H9 (cell line): ENCODE data around the gene ZNF524. TPM values are rescaled to one million over a fixed set of nuclear protein-coding genes. Genes with fewer than 3 reads are reported as not detected.

Source experiments
- DNase-seq: peaks from one replicate; pipeline ENCODE4 v3.0.0-alpha.2; 2017
- H2AFZ ChIP-seq: one replicate; pipeline ENCODE4 v1.6.1; 2013; ENCODE audit warnings: mild to moderate bottlenecking, low read length, control low read depth, moderate library complexity
- H2AK5ac ChIP-seq: 2 replicates; pipeline ENCODE4 v1.6.1; 2013; ENCODE audit warnings: low read length, control low read depth, mixed read lengths; ENCODE audit not compliant: insufficient read length
- H2BK120ac ChIP-seq: one replicate; pipeline ENCODE4 v1.6.1; 2013; ENCODE audit warnings: low read depth, mild to moderate bottlenecking, low read length, control low read depth, inconsistent platforms; ENCODE audit not compliant: poor library complexity, severe bottlenecking
- H2BK12ac ChIP-seq: 2 replicates; pipeline ENCODE4 v1.6.1; 2013; ENCODE audit warnings: low read length, control low read depth, mixed read lengths, low read depth; ENCODE audit not compliant: insufficient read length
- H2BK15ac ChIP-seq: 2 replicates; pipeline ENCODE4 v1.6.1; 2013; ENCODE audit warnings: low read depth, low read length, control low read depth
- H2BK20ac ChIP-seq: one replicate; pipeline ENCODE4 v1.6.1; 2013; ENCODE audit warnings: low read depth, mild to moderate bottlenecking, low read length, control low read depth, inconsistent platforms; ENCODE audit not compliant: poor library complexity, severe bottlenecking
- H2BK5ac ChIP-seq: 2 replicates; pipeline ENCODE4 v1.6.1; 2013; ENCODE audit warnings: low read length, control low read depth, mixed read lengths; ENCODE audit not compliant: insufficient read length
- H3K14ac ChIP-seq: 2 replicates; pipeline ENCODE4 v1.6.1; 2013; ENCODE audit warnings: low read length, control low read depth; ENCODE audit not compliant: insufficient read depth
- H3K18ac ChIP-seq: 2 replicates; pipeline ENCODE4 v1.6.1; 2013; ENCODE audit warnings: low read depth, mild to moderate bottlenecking, mixed read lengths, low read length, control low read depth; ENCODE audit not compliant: insufficient read length
- H3K23ac ChIP-seq: 2 replicates; pipeline ENCODE4 v1.6.1; 2013; ENCODE audit warnings: low read length, control low read depth, mixed read lengths, low read depth; ENCODE audit not compliant: insufficient read length
- H3K23me2 ChIP-seq: 2 replicates; pipeline ENCODE4 v1.6.1; 2013; ENCODE audit warnings: low read depth, mild to moderate bottlenecking, mixed read lengths, low read length, control low read depth; ENCODE audit not compliant: insufficient read length, poor library complexity, severe bottlenecking
- H3K27ac ChIP-seq: 2 replicates; pipeline ENCODE4 v1.5.1; 2013; ENCODE audit warnings: low read length, control low read depth, mixed read lengths, low read depth; ENCODE audit not compliant: insufficient read length
- H3K27me3 ChIP-seq: 2 replicates; pipeline ENCODE4 v1.6.1; 2013; ENCODE audit warnings: low read length, control low read depth, inconsistent platforms; ENCODE audit not compliant: insufficient read depth
- H3K4ac ChIP-seq: 2 replicates; pipeline ENCODE4 v1.6.1; 2013; ENCODE audit warnings: low read depth, mild to moderate bottlenecking, control low read depth, inconsistent platforms, low read length, moderate library complexity
- H3K4me1 ChIP-seq: 2 replicates; pipeline ENCODE4 v1.6.1; 2013; ENCODE audit warnings: low read length, control low read depth, inconsistent platforms; ENCODE audit not compliant: insufficient read depth
- H3K4me2 ChIP-seq: 2 replicates; pipeline ENCODE4 v1.6.1; 2013; ENCODE audit warnings: low read length, control low read depth, mixed read lengths; ENCODE audit not compliant: insufficient read length, insufficient read depth
- H3K56ac ChIP-seq: 2 replicates; pipeline ENCODE4 v1.6.1; 2013; ENCODE audit warnings: low read depth, mild to moderate bottlenecking, mixed read lengths, low read length, control low read depth; ENCODE audit not compliant: insufficient read length
- H3K79me1 ChIP-seq: 2 replicates; pipeline ENCODE4 v1.6.1; 2013; ENCODE audit warnings: low read depth, mild to moderate bottlenecking, moderate library complexity, low read length, control low read depth, inconsistent platforms; ENCODE audit not compliant: insufficient read depth, poor library complexity, severe bottlenecking
- H3K79me2 ChIP-seq: 2 replicates; pipeline ENCODE4 v1.6.1; 2013; ENCODE audit warnings: low read length, control low read depth, inconsistent platforms; ENCODE audit not compliant: insufficient read depth
- H3K9ac ChIP-seq: 2 replicates; pipeline ENCODE4 v1.6.1; 2013; ENCODE audit warnings: low read length, control low read depth, mixed read lengths; ENCODE audit not compliant: insufficient read length; ENCODE audit errors: extremely low read depth
- H3K9me3 ChIP-seq: one replicate; pipeline ENCODE4 v1.6.1; 2013; ENCODE audit warnings: low read depth, low read length, inconsistent platforms; ENCODE audit not compliant: control insufficient read depth
- H3T11ph ChIP-seq: one replicate; pipeline ENCODE4 v1.6.1; 2013; ENCODE audit warnings: mild to moderate bottlenecking, low read length, control low read depth, inconsistent platforms
- H4K20me1 ChIP-seq: one replicate; pipeline ENCODE4 v1.6.1; 2013; ENCODE audit not compliant: control insufficient read depth, insufficient read length, insufficient read depth
- H4K5ac ChIP-seq: 2 replicates; pipeline ENCODE4 v1.6.1; 2013; ENCODE audit warnings: low read depth, mild to moderate bottlenecking, mixed read lengths, low read length, control low read depth; ENCODE audit not compliant: insufficient read length
- H4K8ac ChIP-seq: replicated peaks from 2 replicates; pipeline ENCODE4 v1.6.1; 2013; ENCODE audit warnings: low read length, control low read depth, mixed read lengths, low read depth; ENCODE audit not compliant: insufficient read length
- H4K91ac ChIP-seq: 2 replicates; pipeline ENCODE4 v1.6.1; 2013; ENCODE audit warnings: low read depth, mild to moderate bottlenecking, moderate library complexity, mixed read lengths, low read length, control low read depth; ENCODE audit not compliant: insufficient read length
- H3K27ac Mint-ChIP-seq, 3 experiments: 2 replicates in 2 of 3; 3 replicates in 1 of 3; pipeline ENCODE4 v1.8.0; 2020 to 2021; ENCODE audit warnings: mixed read lengths in 3 of 3, mild to moderate bottlenecking in 1 of 3, moderate library complexity in 1 of 3
- H3K27me3 Mint-ChIP-seq: 2 replicates; pipeline ENCODE4 v1.8.0; 2021; ENCODE audit warnings: low read depth, mild to moderate bottlenecking, moderate library complexity, mixed read lengths
- H3K36me3 Mint-ChIP-seq, 3 experiments: 2 replicates in 2 of 3; 3 replicates in 1 of 3; pipeline ENCODE4 v1.8.0; 2020 to 2021; ENCODE audit warnings: low read depth in 3 of 3, mixed read lengths in 3 of 3; ENCODE audit not compliant: insufficient read depth in 1 of 3
- H3K4me1 Mint-ChIP-seq, 2 experiments: 2 replicates each; pipeline ENCODE4 v1.8.0; 2020; ENCODE audit warnings: mixed read lengths in 2 of 2
- H3K4me3 Mint-ChIP-seq, 2 experiments: 2 replicates in 1 of 2; 3 replicates in 1 of 2; pipeline ENCODE4 v1.8.0; 2020 to 2021; ENCODE audit warnings: mild to moderate bottlenecking in 2 of 2, mixed read lengths in 2 of 2, moderate library complexity in 1 of 2
- H3K9me3 Mint-ChIP-seq, 2 experiments: 2 replicates in 1 of 2; 3 replicates in 1 of 2; pipeline ENCODE4 v1.8.0; 2020; ENCODE audit warnings: mild to moderate bottlenecking in 2 of 2, mixed read lengths in 2 of 2, moderate library complexity in 1 of 2
- CTCF ChIP-seq: fragments of 200-600 bp; sonication (generic); conservative IDR thresholded peaks from 3 replicates; pipeline ENCODE4 v1.8.0; 2021; ENCODE audit warnings: antibody characterized with exemption, mild to moderate bottlenecking
- WGBS: extraction: QIAGEN DNeasy Blood & Tissue Kit; methylation state at CpG from one replicate; pipeline ENCODE4 v1.1.7; 2013; ENCODE audit warnings: missing lambda C conversion rate, low lambda C conversion rate, mixed read lengths; ENCODE audit not compliant: insufficient read length; ENCODE audit errors: extremely low coverage; 5-methylcytosine and 5-hydroxymethylcytosine counted together
- total RNA-seq: library from RNA; stranded (reverse); gene quantifications from 2 replicates; pipeline ENCODE4 v1.2.1, GENCODE V29; 2021

ZNF524 gene
- total RNA-seq, 1 experiment from 2014 or later, result 3.0 TPM

- Histone ChIP-seq H4K8ac (no peak overlapping the region), H3K9me3 (no peaks in the 10 kb centered on the region), H2BK12ac (no peak overlapping the region), H3K23ac (no peak overlapping the region), H3T11ph (no peak overlapping the region), H3K9ac (no peak overlapping the region), H2AK5ac (no peak overlapping the region), H2BK20ac (no peak overlapping the region), H3K27me3 (no peaks in the 10 kb centered on the region), H3K23me2 (peaks cover 7% of the 10 kb centered on the region), H3K79me1 (no peaks in the 10 kb centered on the region), H4K91ac (no peak overlapping the region), H3K4me1 (peaks cover 8% of the 10 kb centered on the region; the same call in 1 of the 2 replicates), H3K56ac (no peak overlapping the region), H3K14ac (no peak overlapping the region), H3K18ac (no peak overlapping the region), H3K4ac (no peak overlapping the region), H2BK5ac (no peak overlapping the region), H3K79me2 (no peaks in the 10 kb centered on the region), H4K20me1 (no peaks in the 10 kb centered on the region), H4K5ac (no peak overlapping the region), H3K27ac (no peak overlapping the region), H2BK120ac (no peak overlapping the region), H2BK15ac (no peak overlapping the region), H3K4me2 (no peak overlapping the region), H2AFZ (peak overlapping the region; percentile 60)
- Mint-ChIP-seq H3K4me3 (peak overlapping the region in 1 of 2 experiments; percentile 33; a peak in 1 of 5 replicates), H3K27ac (no peak overlapping the region), H3K36me3 (no peaks in the 10 kb centered on the region), H3K9me3 (no peaks in the 10 kb centered on the region; a peak in 1 of 5 replicates), H3K4me1 (peaks cover 33 to 52% of the 10 kb centered on the region in 2 experiments), H3K27me3 (peaks cover 2% of the 10 kb centered on the region)
- DNase-seq, result no peak
- WGBS, result no CpG with 5 or more reads among the region's 13 CpGs
- TF ChIP-seq CTCF, result no peak
Measured at GRCh38 chr19:55552620-55553019, 47.5 kb upstream of the ZNF524 start.
